ENCODE results near the gene FAH. TPM values are rescaled to one million over a fixed set of nuclear protein-coding genes. Genes with fewer than 3 reads are reported as not detected.

Gene FAH
- total RNA-seq, 1 donor from 2014 or later = 21.9 TPM

DNA sequence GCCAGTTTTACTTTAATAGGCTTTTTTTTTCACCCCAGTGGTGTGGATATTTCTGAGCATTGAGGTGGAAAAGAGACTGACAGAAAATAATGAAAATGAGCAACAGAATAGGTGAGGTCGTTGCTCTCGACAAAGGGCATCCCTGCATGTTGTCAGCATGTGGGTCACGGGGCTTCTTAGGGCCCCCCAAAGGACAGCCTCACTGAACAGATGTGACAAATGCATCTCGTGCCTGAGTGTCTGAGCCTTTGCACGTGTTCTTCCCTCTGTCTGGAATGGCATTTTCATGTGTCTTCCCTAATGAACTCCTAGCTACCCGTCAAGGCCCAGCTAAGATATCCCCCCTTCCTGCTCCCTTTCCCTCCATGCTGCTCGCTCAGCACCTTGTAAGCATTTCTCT, 31.8 kb downstream of the FAH start:
- Mint-ChIP-seq H3K27ac (ENCODE audit: unreplicated experiment) (no peak overlapping the region), H3K36me3 (ENCODE audit: low read depth, unreplicated experiment) (peaks cover 48% of the 10 kb centered on the region)
- TF ChIP-seq, protein P1, sequence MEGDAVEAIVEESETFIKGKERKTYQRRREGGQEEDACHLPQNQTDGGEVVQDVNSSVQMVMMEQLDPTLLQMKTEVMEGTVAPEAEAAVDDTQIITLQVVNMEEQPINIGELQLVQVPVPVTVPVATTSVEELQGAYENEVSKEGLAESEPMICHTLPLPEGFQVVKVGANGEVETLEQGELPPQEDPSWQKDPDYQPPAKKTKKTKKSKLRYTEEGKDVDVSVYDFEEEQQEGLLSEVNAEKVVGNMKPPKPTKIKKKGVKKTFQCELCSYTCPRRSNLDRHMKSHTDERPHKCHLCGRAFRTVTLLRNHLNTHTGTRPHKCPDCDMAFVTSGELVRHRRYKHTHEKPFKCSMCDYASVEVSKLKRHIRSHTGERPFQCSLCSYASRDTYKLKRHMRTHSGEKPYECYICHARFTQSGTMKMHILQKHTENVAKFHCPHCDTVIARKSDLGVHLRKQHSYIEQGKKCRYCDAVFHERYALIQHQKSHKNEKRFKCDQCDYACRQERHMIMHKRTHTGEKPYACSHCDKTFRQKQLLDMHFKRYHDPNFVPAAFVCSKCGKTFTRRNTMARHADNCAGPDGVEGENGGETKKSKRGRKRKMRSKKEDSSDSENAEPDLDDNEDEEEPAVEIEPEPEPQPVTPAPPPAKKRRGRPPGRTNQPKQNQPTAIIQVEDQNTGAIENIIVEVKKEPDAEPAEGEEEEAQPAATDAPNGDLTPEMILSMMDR (IDR thresholded peaks at IDR 0.05; ENCODE audit: insufficient read depth, low read depth, low read length) = no peak
- TF ChIP-seq EZH2 (IDR thresholded peaks at IDR 0.05; ENCODE audit: insufficient read depth, low read length) = no peak

DNA sequence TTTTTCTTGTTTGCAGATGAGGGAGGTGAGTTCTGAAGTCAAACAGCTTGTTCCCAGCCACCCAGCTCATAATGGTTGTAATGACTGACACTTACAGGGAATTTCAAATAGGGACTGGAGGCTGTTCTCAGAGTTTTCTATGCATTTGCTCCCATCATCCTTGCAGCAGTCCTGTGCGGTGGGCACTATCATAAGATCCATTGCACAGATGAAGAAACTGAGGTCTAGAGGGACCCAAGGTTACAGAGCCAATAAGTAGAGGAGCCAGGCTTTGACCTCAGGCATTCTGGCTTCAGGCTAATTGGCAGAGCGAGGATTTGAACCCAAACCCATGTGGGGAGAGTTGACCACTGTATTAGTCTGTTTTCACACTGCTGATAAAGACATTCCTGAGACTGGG, 32.4 kb downstream of the FAH start:
- Histone ChIP-seq H3K36me3 (ENCODE audit: insufficient read depth, low read length) (peaks cover 6% of the 10 kb centered on the region), H2AFZ (ENCODE audit: low read depth, low read length) (no peak overlapping the region), H3K79me2 (ENCODE audit: insufficient read depth, low read length) (no peaks in the 10 kb centered on the region), H4K20me1 (ENCODE audit: insufficient read depth, low read length) (no peaks in the 10 kb centered on the region), H3K4me1 (ENCODE audit: insufficient read depth, low read length) (peaks cover 9% of the 10 kb centered on the region), H3K27me3 (ENCODE audit: insufficient read depth, low read length) (no peaks in the 10 kb centered on the region), H3K27ac (ENCODE audit: low read depth, low read length) (no peak overlapping the region), H3K4me3 (ENCODE audit: insufficient read depth, low read depth, low read length) (no peak overlapping the region), H3K9ac (ENCODE audit: low read length) (no peak overlapping the region), H3K9me3 (ENCODE audit: insufficient read depth, low read depth, low read length) (no peaks in the 10 kb centered on the region), H3K4me2 (ENCODE audit: low read length) (no peak overlapping the region)
- FAIRE-seq = no peak
- H3K27me3 Mint-ChIP-seq (ENCODE audit: low read depth, unreplicated experiment) = no peaks in the 10 kb centered on the region
- no peak overlapping the region for H3K4me3 Mint-ChIP-seq (ENCODE audit: unreplicated experiment)
- TF ChIP-seq, protein P1 (IDR thresholded peaks at IDR 0.05; ENCODE audit: insufficient read depth, low read depth, low read length) = no peak
- TF ChIP-seq EZH2 (IDR thresholded peaks at IDR 0.05; ENCODE audit: insufficient read depth, low read length) = no peak
- peaks cover 9% of the 10 kb centered on the region for H3K4me1 Mint-ChIP-seq (ENCODE audit: low read depth, unreplicated experiment)
- H3K27ac Mint-ChIP-seq (ENCODE audit: unreplicated experiment) = no peak overlapping the region
- H3K36me3 Mint-ChIP-seq (ENCODE audit: low read depth, unreplicated experiment) = peaks cover 46% of the 10 kb centered on the region
- H3K9me3 Mint-ChIP-seq (ENCODE audit: unreplicated experiment) = no peaks in the 10 kb centered on the region
- no peak for DNase-seq (ENCODE audit: low read depth)

More for the DNA sequence above, 31.8 kb downstream of the FAH start:
- Mint-ChIP-seq H3K27me3 (ENCODE audit: low read depth, unreplicated experiment) (no peaks in the 10 kb centered on the region), H3K4me3 (ENCODE audit: unreplicated experiment) (no peak overlapping the region), H3K9me3 (ENCODE audit: unreplicated experiment) (no peaks in the 10 kb centered on the region), H3K4me1 (ENCODE audit: low read depth, unreplicated experiment) (peaks cover 9% of the 10 kb centered on the region)
- Histone ChIP-seq H3K9ac (ENCODE audit: low read length) (no peak overlapping the region), H3K4me2 (ENCODE audit: low read length) (no peak overlapping the region), H3K9me3 (ENCODE audit: insufficient read depth, low read depth, low read length) (no peaks in the 10 kb centered on the region), H3K27ac (ENCODE audit: low read depth, low read length) (no peak overlapping the region), H3K4me1 (ENCODE audit: insufficient read depth, low read length) (peaks cover 13% of the 10 kb centered on the region), H2AFZ (ENCODE audit: low read depth, low read length) (no peak overlapping the region), H4K20me1 (ENCODE audit: insufficient read depth, low read length) (no peaks in the 10 kb centered on the region), H3K79me2 (ENCODE audit: insufficient read depth, low read length) (no peaks in the 10 kb centered on the region), H3K27me3 (ENCODE audit: insufficient read depth, low read length) (no peaks in the 10 kb centered on the region), H3K4me3 (ENCODE audit: insufficient read depth, low read depth, low read length) (no peak overlapping the region), H3K36me3 (ENCODE audit: insufficient read depth, low read length) (peaks cover 6% of the 10 kb centered on the region)
- FAIRE-seq (no peak), DNase-seq (ENCODE audit: low read depth) (no peak)

DNA sequence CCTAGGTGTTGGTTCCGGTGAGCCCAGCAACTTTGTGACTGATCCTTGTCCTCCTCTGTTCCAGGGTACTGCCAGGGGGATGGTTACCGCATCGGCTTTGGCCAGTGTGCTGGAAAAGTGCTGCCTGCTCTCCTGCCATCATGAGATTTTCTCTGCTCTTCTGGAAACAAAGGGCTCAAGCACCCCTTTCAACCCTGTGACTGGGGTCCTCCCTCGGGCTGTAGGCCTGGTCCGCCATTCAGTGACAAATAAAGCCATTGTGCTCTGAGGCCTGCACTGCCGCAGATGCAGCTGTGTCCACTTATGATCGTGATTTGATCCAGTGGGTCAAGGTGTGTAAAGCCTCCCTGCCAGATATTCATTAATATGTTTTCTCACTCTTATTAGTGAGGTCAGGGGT, 33.3 kb downstream of the FAH start:
- H2AFZ ChIP-seq (ENCODE audit: low read depth, low read length) = no peak overlapping the region
- Mint-ChIP-seq H3K4me3 (ENCODE audit: unreplicated experiment) (no peak overlapping the region), H3K36me3 (ENCODE audit: low read depth, unreplicated experiment) (peaks cover 43% of the 10 kb centered on the region), H3K27me3 (ENCODE audit: low read depth, unreplicated experiment) (no peaks in the 10 kb centered on the region), H3K27ac (ENCODE audit: unreplicated experiment) (no peak overlapping the region), H3K4me1 (ENCODE audit: low read depth, unreplicated experiment) (peaks cover 9% of the 10 kb centered on the region), H3K9me3 (ENCODE audit: unreplicated experiment) (no peaks in the 10 kb centered on the region)
- H3K9ac ChIP-seq (ENCODE audit: low read length) = no peak overlapping the region
- no peak overlapping the region for H3K4me2 ChIP-seq (ENCODE audit: low read length)
- no peak for TF ChIP-seq EZH2 (IDR thresholded peaks at IDR 0.05; ENCODE audit: insufficient read depth, low read length)
- TF ChIP-seq, protein P1 (IDR thresholded peaks at IDR 0.05; ENCODE audit: insufficient read depth, low read depth, low read length) = no peak
- peaks cover 9% of the 10 kb centered on the region for H3K4me1 ChIP-seq (ENCODE audit: insufficient read depth, low read length)
- H3K36me3 ChIP-seq (ENCODE audit: insufficient read depth, low read length) = peaks cover 6% of the 10 kb centered on the region
- no peaks in the 10 kb centered on the region for H3K9me3 ChIP-seq (ENCODE audit: insufficient read depth, low read depth, low read length)
- no peaks in the 10 kb centered on the region for H3K27me3 ChIP-seq (ENCODE audit: insufficient read depth, low read length)
- no peak overlapping the region for H3K4me3 ChIP-seq (ENCODE audit: insufficient read depth, low read depth, low read length)
- DNase-seq (ENCODE audit: low read depth) (no peak), FAIRE-seq (no peak)
- H3K79me2 ChIP-seq (ENCODE audit: insufficient read depth, low read length) = no peaks in the 10 kb centered on the region
- no peak overlapping the region for H3K27ac ChIP-seq (ENCODE audit: low read depth, low read length)
- no peaks in the 10 kb centered on the region for H4K20me1 ChIP-seq (ENCODE audit: insufficient read depth, low read length)

Measured in astrocyte (in vitro differentiated cells and primary cell).